ENCODE results near the gene GAGE12G. TPM values are rescaled to one million over a fixed set of nuclear protein-coding genes. Genes with fewer than 3 reads are reported as not detected.
A peak's percentile ranks its signal among the peaks of the same experiment; 100 is the strongest.
"Not testable (repeated sequence)": the region's sequence is repeated elsewhere in the genome, so short reads cannot be mapped to it uniquely, and the experiment has no call there.

GAGE12G gene
- not detected for total RNA-seq

- intact Hi-C loops (cut with DNase I; ENCODE audit: low total_unique reads); DNase-seq (ENCODE audit: low spot score in 2 of 2); H3K4me3 ChIP-seq (ENCODE audit: low read depth, poor library complexity, severe bottlenecking): not testable (repeated sequence)
- no CpG with 5 or more reads among the region's 16 CpGs for WGBS, 2 donors
Observed at GRCh38 chrX:49570100-49570499, at the start of gene GAGE12G. Gene GAGE12G, plus strand, starts transcription at chrX:49570400. Its CDS starts 1,155 bp downstream, at chrX:49571555.

- H3K4me3 ChIP-seq (ENCODE audit: low read depth, poor library complexity, severe bottlenecking); DNase-seq (ENCODE audit: low spot score in 2 of 2); intact Hi-C loops (cut with DNase I; ENCODE audit: low total_unique reads): not testable (repeated sequence)
- WGBS, 2 donors, result no CpG with 5 or more reads among the region's 16 CpGs
Observed at GRCh38 chrX:49531877-49532276, 38.3 kb upstream of the GAGE12G start, which contains the start of gene GAGE12C. Gene GAGE12C, plus strand, starts transcription at chrX:49532177. Its CDS starts 1,155 bp downstream, at chrX:49533332.

- intact Hi-C loops (cut with DNase I; ENCODE audit: low total_unique reads); DNase-seq (ENCODE audit: low spot score in 2 of 2); H3K4me3 ChIP-seq (ENCODE audit: low read depth, poor library complexity, severe bottlenecking): not testable (repeated sequence)
- WGBS, 2 donors, result no CpG with 5 or more reads among the region's 16 CpGs
Observed at GRCh38 chrX:49541433-49541832, 28.8 kb upstream of the GAGE12G start, which contains the start of gene GAGE12D. Gene GAGE12D, plus strand, starts transcription at chrX:49541733. Its CDS starts 1,155 bp downstream, at chrX:49542888.

- DNase-seq (ENCODE audit: low spot score in 2 of 2); intact Hi-C loops (cut with DNase I; ENCODE audit: low total_unique reads): not testable (repeated sequence)
- no CpG with 5 or more reads among the region's 16 CpGs for WGBS, 2 donors
Observed at GRCh38 chrX:49550989-49551388, 19.2 kb upstream of the GAGE12G start, which contains the start of gene GAGE12E. Gene GAGE12E, plus strand, starts transcription at chrX:49551289. Its CDS starts 1,155 bp downstream, at chrX:49552444.

GRCh38 chrX:49560542-49560941 is 9.7 kb upstream of the GAGE12G start, which contains the start of gene GAGE12F:
Gene GAGE12F, plus strand, starts transcription at chrX:49560842. Its CDS starts 1,155 bp downstream, at chrX:49561997.
- DNase-seq (ENCODE audit: low spot score in 2 of 2); H3K4me3 ChIP-seq (ENCODE audit: low read depth, poor library complexity, severe bottlenecking); intact Hi-C loops (cut with DNase I; ENCODE audit: low total_unique reads): not testable (repeated sequence)
- WGBS, 2 donors, result no CpG with 5 or more reads among the region's 16 CpGs

More at GRCh38 chrX:49550989-49551388, 19.2 kb upstream of the GAGE12G start, which contains the start of gene GAGE12E:
- H3K4me3 ChIP-seq (ENCODE audit: low read depth, poor library complexity, severe bottlenecking), result not testable (repeated sequence)

- H3K4me3 ChIP-seq (ENCODE audit: low read depth, poor library complexity, severe bottlenecking); intact Hi-C loops (cut with DNase I; ENCODE audit: low total_unique reads); DNase-seq (ENCODE audit: low spot score in 2 of 2): not testable (repeated sequence)
- 98% methylated on average over 7 of the region's 11 CpGs; no CpG with 5 or more reads in 1 of the 2 donors for WGBS, 2 donors
Observed at GRCh38 chrX:49568728-49569127, 1.5 kb upstream of the GAGE12G start.

- H3K4me3 ChIP-seq (ENCODE audit: low read depth, poor library complexity, severe bottlenecking); DNase-seq (ENCODE audit: low spot score in 2 of 2); intact Hi-C loops (cut with DNase I; ENCODE audit: low total_unique reads): not testable (repeated sequence)
- WGBS, 2 donors, result 99% methylated on average over 10 of the region's 13 CpGs; no CpG with 5 or more reads in 1 of the 2 donors
Observed at GRCh38 chrX:49569152-49569551, 1.0 kb upstream of the GAGE12G start.

GRCh38 chrX:49579649-49580048 is 9.4 kb downstream of the GAGE12G start, which contains the start of gene GAGE12H:
Gene GAGE12H, plus strand, starts transcription at chrX:49579949. Its CDS starts 1,155 bp downstream, at chrX:49581104.
- DNase-seq (ENCODE audit: low spot score in 2 of 2); intact Hi-C loops (cut with DNase I; ENCODE audit: low total_unique reads); H3K4me3 ChIP-seq (ENCODE audit: low read depth, poor library complexity, severe bottlenecking): not testable (repeated sequence)
- WGBS, 2 donors, result no CpG with 5 or more reads among the region's 16 CpGs

GRCh38 chrX:49589196-49589595 is 19.0 kb downstream of the GAGE12G start, which contains the start of gene GAGE2A:
Gene GAGE2A, plus strand, starts transcription at chrX:49589496. Its CDS starts 1,155 bp downstream, at chrX:49590651.
- H3K4me3 ChIP-seq (ENCODE audit: low read depth, poor library complexity, severe bottlenecking); intact Hi-C loops (cut with DNase I; ENCODE audit: low total_unique reads); DNase-seq (ENCODE audit: low spot score in 2 of 2): not testable (repeated sequence)
- no CpG with 5 or more reads among the region's 16 CpGs for WGBS, 2 donors

- intact Hi-C loops (cut with DNase I; ENCODE audit: low total_unique reads); H3K4me3 ChIP-seq (ENCODE audit: low read depth, poor library complexity, severe bottlenecking): not testable (repeated sequence)
- WGBS, 2 donors, result 90 to 94% methylated on average over 27 to 32 of the region's 37 CpGs
- peak in 1 of 2 donors; percentile 91 for DNase-seq (ENCODE audit: low spot score in 2 of 2)
Observed at GRCh38 chrX:49589769-49590478, 19.7 kb downstream of the GAGE12G start.

GRCh38 chrX:49590488-49590887 is 20.3 kb downstream of the GAGE12G start:
- WGBS, 2 donors, result 88 to 97% methylated on average over 14 to 15 of the region's 17 CpGs
- intact Hi-C loops (cut with DNase I; ENCODE audit: low total_unique reads); DNase-seq (ENCODE audit: low spot score in 2 of 2); H3K4me3 ChIP-seq (ENCODE audit: low read depth, poor library complexity, severe bottlenecking): not testable (repeated sequence)

GRCh38 chrX:49598720-49599119 is 28.5 kb downstream of the GAGE12G start, which contains the start of gene GAGE1:
Gene GAGE1, plus strand, starts transcription at chrX:49599020. Its CDS starts 1,155 bp downstream, at chrX:49600175.
- intact Hi-C loops (cut with DNase I; ENCODE audit: low total_unique reads); H3K4me3 ChIP-seq (ENCODE audit: low read depth, poor library complexity, severe bottlenecking); DNase-seq (ENCODE audit: low spot score in 2 of 2): not testable (repeated sequence)
- no CpG with 5 or more reads among the region's 16 CpGs for WGBS, 2 donors
